K562 (cell line): ENCODE results near the gene SEMA3F. TPM values are rescaled to one million over a fixed set of nuclear protein-coding genes. Genes with fewer than 3 reads are reported as not detected.

Source experiments
- FOXO4 ChIP-seq: fragments of 450-650 bp; formaldehyde crosslinking; IDR thresholded peaks from 2 replicates; pipeline ENCODE4 v1.4.0; 2020; ENCODE audit warnings: mild to moderate bottlenecking, moderate library complexity
- MCM2 ChIP-seq: fragments of 450-650 bp; IDR thresholded peaks from 2 replicates; pipeline ENCODE4 v1.6.1; 2017; ENCODE audit warnings: low read depth, mild to moderate bottlenecking
- MCM5 ChIP-seq: fragments of 450-650 bp; IDR thresholded peaks from 2 replicates; pipeline ENCODE4 v1.6.1; 2016; ENCODE audit warnings: low read depth
- NCOR1 ChIP-seq: fragments of 450-650 bp; IDR thresholded peaks from 2 replicates; pipeline ENCODE4 v1.6.1; 2016; ENCODE audit warnings: mild to moderate bottlenecking, moderate library complexity
- STAT5B ChIP-seq: fragments of 250-450 bp; sonication (Bioruptor Pico); IDR thresholded peaks from 2 replicates; pipeline ENCODE4 v1.8.0; 2021; ENCODE audit warnings: mild to moderate bottlenecking, inconsistent platforms
- TCFL5 ChIP-seq: fragments of 250-450 bp; sonication (Bioruptor Pico); conservative IDR thresholded peaks from 2 replicates; pipeline ENCODE4 v1.6.1; 2021; ENCODE audit warnings: mild to moderate bottlenecking, moderate library complexity, matching md5 sums
- ZNF143 ChIP-seq: sonication (generic); formaldehyde crosslinking; IDR thresholded peaks from 2 replicates; pipeline ENCODE4 v1.9.0; 2022; ENCODE audit warnings: mild to moderate bottlenecking, missing genetic modification reagents
- ZNF592 ChIP-seq: fragments of 450-650 bp; IDR thresholded peaks from 2 replicates; pipeline ENCODE4 v1.6.1; 2017; ENCODE audit warnings: antibody characterized with exemption, mild to moderate bottlenecking
- ZNF766 ChIP-seq: fragments of 200-800 bp; sonication (Bioruptor generic); conservative IDR thresholded peaks from 2 replicates; pipeline ENCODE4 v1.6.1; 2016; ENCODE audit warnings: missing genetic modification characterization, missing compliant biosample characterization
- ZNF780A ChIP-seq: fragments of 250-450 bp; sonication (Bioruptor Pico); IDR thresholded peaks from 2 replicates; pipeline ENCODE4 v1.5.0; 2021; ENCODE audit warnings: mild to moderate bottlenecking
- polyA plus RNA-seq, 8 experiments: library from polyadenylated mRNA; depleted of rRNA in 4 of 8; stranded (reverse) in 5 of 8; unstranded in 3 of 8; fragments of >200 nt; fragmentation: Nextera tagmentation in 2 of 8; fragmentation: Illumina TruSeq in 1 of 8; extraction: Ambion mirVana in 2 of 8; extraction: Trizol in 1 of 8; gene quantifications; 2 replicates each; pipeline versions ENCODE4 v1.2.1 to v1.2.3, GENCODE V29; 2011 to 2014; ENCODE audit warnings: inconsistent platforms in 1 of 8, missing spikeins in 1 of 8
- total RNA-seq, 7 experiments: library from RNA; depleted of rRNA in 6 of 7; stranded (reverse); fragments of >200 nt in 6 of 7; fragmentation: Illumina TruSeq in 2 of 7; extraction: Trizol in 2 of 7; gene quantifications; 2 replicates each; pipeline versions ENCODE4 v1.2.1 to v1.2.3, GENCODE V29; 2011 to 2021; ENCODE audit warnings: low replicate concordance in 1 of 7

Gene SEMA3F
- total and polyA plus RNA-seq, 9 of the 15 experiments (the other 6 are each of a cell fraction or from before 2014, with no cell fraction given), result 0.58 to 3.0 (median 2.0) TPM; not detected in 2

- TF ChIP-seq MCM2, result no peak
- TF ChIP-seq FOXO4, result no peak
- no peak for TF ChIP-seq ZNF592
- TF ChIP-seq STAT5B (CRISPR knock-in tag), result no peak
- no peak for TF ChIP-seq MCM5
- TF ChIP-seq ZNF143 (CRISPR knock-in tag), result no peak
- no peak for TF ChIP-seq TCFL5 (CRISPR knock-in tag)
- TF ChIP-seq ZNF766 (CRISPR knock-in tag), result no peak
- no peak for TF ChIP-seq NCOR1
- TF ChIP-seq ZNF780A (CRISPR knock-in tag), result no peak
- TF ChIP-seq, all 486 proteins: peak for 0
Measured at GRCh38 chr3:50139718-50140423, 15.3 kb upstream of the SEMA3F start (continued).
